ENCODE measurements around the gene MYLK.

Gene MYLK

GRCh38 chr3:123832692-123833397 is 51.3 kb downstream of the MYLK start:
- no peaks in the 10 kb centered on the region for H3K79me2 ChIP-seq (ENCODE audit: insufficient read depth, low read length)
- H3K27ac ChIP-seq (ENCODE audit: low read depth, low read length, poor library complexity, severe bottlenecking): no peak overlapping the region
- H3K9me3 ChIP-seq (ENCODE audit: low read length): 0 out of 2 replicates have a peak, but pooled peaks cover 4% of the 10 kb centered on the region

GRCh38 chr3:123831420-123831819 is 52.7 kb downstream of the MYLK start:
- no peak overlapping the region for H3K4me2 ChIP-seq (ENCODE audit: low read length)
- H3K4me3 ChIP-seq (ENCODE audit: low read depth, low read length, poor library complexity, severe bottlenecking): no peak overlapping the region
- no peaks in the 10 kb centered on the region for H3K9me2 ChIP-seq (ENCODE audit: low read depth, low read length)
- TF ChIP-seq EZH2 (IDR thresholded peaks at IDR 0.05; ENCODE audit: borderline replicate concordance, low read length) (no peak), CTCF (IDR thresholded peaks at IDR 0.05; ENCODE audit: low read length) (no peak)
- H3K36me3 ChIP-seq (ENCODE audit: insufficient read depth, low read length): no peaks in the 10 kb centered on the region
- H3K9ac ChIP-seq (ENCODE audit: low read length): no peak overlapping the region
- no peaks in the 10 kb centered on the region for H3K4me1 ChIP-seq (ENCODE audit: insufficient read depth, low read length, severe bottlenecking)
- H4K20me1 ChIP-seq (ENCODE audit: insufficient read depth, low read length): no peaks in the 10 kb centered on the region
- H3K27ac ChIP-seq (ENCODE audit: low read depth, low read length, poor library complexity, severe bottlenecking): no peak overlapping the region
- no peaks in the 10 kb centered on the region for H3F3A ChIP-seq (ENCODE audit: insufficient read depth, low read length)
- H3K27me3 ChIP-seq (ENCODE audit: insufficient read depth, low read length): no peaks in the 10 kb centered on the region
- no peak overlapping the region for H2AFZ ChIP-seq (ENCODE audit: low read length)
- H3K79me2 ChIP-seq (ENCODE audit: insufficient read depth, low read length): no peaks in the 10 kb centered on the region
- 0 out of 2 replicates have a peak, but pooled peaks cover 8% of the 10 kb centered on the region for H3K9me3 ChIP-seq (ENCODE audit: low read length)

More at GRCh38 chr3:123832692-123833397, 51.3 kb downstream of the MYLK start:
- Histone ChIP-seq H3K9me2 (ENCODE audit: low read depth, low read length) (no peaks in the 10 kb centered on the region), H3K4me1 (ENCODE audit: insufficient read depth, low read length, severe bottlenecking) (no peaks in the 10 kb centered on the region), H3K4me3 (ENCODE audit: low read depth, low read length, poor library complexity, severe bottlenecking) (no peak overlapping the region), H3K9ac (ENCODE audit: low read length) (no peak overlapping the region), H3K27me3 (ENCODE audit: insufficient read depth, low read length) (no peaks in the 10 kb centered on the region), H3K36me3 (ENCODE audit: insufficient read depth, low read length) (no peaks in the 10 kb centered on the region), H3K4me2 (ENCODE audit: low read length) (no peak overlapping the region), H4K20me1 (ENCODE audit: insufficient read depth, low read length) (no peaks in the 10 kb centered on the region), H2AFZ (ENCODE audit: low read length) (no peak overlapping the region), H3F3A (ENCODE audit: insufficient read depth, low read length) (no peaks in the 10 kb centered on the region)
- TF ChIP-seq EZH2 (IDR thresholded peaks at IDR 0.05; ENCODE audit: borderline replicate concordance, low read length) (no peak), CTCF (IDR thresholded peaks at IDR 0.05; ENCODE audit: low read length) (no peak)

GRCh38 chr3:123821920-123822319 is 62.2 kb downstream of the MYLK start:
- H3K27ac ChIP-seq (ENCODE audit: low read depth, low read length, poor library complexity, severe bottlenecking): no peak overlapping the region
- H3K4me3 ChIP-seq (ENCODE audit: low read depth, low read length, poor library complexity, severe bottlenecking): no peak overlapping the region
- H4K20me1 ChIP-seq (ENCODE audit: insufficient read depth, low read length): no peaks in the 10 kb centered on the region
- no peaks in the 10 kb centered on the region for H3K27me3 ChIP-seq (ENCODE audit: insufficient read depth, low read length)
- H3K79me2 ChIP-seq (ENCODE audit: insufficient read depth, low read length): no peaks in the 10 kb centered on the region
- H3K36me3 ChIP-seq (ENCODE audit: insufficient read depth, low read length): no peaks in the 10 kb centered on the region
- no peak overlapping the region for H3K4me2 ChIP-seq (ENCODE audit: low read length)
- no peaks in the 10 kb centered on the region for H3K4me1 ChIP-seq (ENCODE audit: insufficient read depth, low read length, severe bottlenecking)
- H3K9ac ChIP-seq (ENCODE audit: low read length): no peak overlapping the region
- H3F3A ChIP-seq (ENCODE audit: insufficient read depth, low read length): no peaks in the 10 kb centered on the region
- no peaks in the 10 kb centered on the region for H3K9me2 ChIP-seq (ENCODE audit: low read depth, low read length)
- 0 out of 2 replicates have a peak, but pooled peaks cover under 1% of the 10 kb centered on the region for H3K9me3 ChIP-seq (ENCODE audit: low read length)
- H2AFZ ChIP-seq (ENCODE audit: low read length): no peak overlapping the region
- no peak for TF ChIP-seq EZH2 (IDR thresholded peaks at IDR 0.05; ENCODE audit: borderline replicate concordance, low read length)
- no peak for TF ChIP-seq CTCF (IDR thresholded peaks at IDR 0.05; ENCODE audit: low read length)

Measured in OCI-LY1 (cell line).